HG03342 (cell line): Measurements from ENCODE around the gene C15orf40.

Source experiments
- ATAC-seq: cut with Tn5 transposase; IDR thresholded peaks from one replicate; pipeline ENCODE4 v1.9.1; 2021; ENCODE audit warnings: mild to moderate bottlenecking, moderate library complexity; ENCODE audit not compliant: unreplicated experiment

The C15orf40 gene

DNA sequence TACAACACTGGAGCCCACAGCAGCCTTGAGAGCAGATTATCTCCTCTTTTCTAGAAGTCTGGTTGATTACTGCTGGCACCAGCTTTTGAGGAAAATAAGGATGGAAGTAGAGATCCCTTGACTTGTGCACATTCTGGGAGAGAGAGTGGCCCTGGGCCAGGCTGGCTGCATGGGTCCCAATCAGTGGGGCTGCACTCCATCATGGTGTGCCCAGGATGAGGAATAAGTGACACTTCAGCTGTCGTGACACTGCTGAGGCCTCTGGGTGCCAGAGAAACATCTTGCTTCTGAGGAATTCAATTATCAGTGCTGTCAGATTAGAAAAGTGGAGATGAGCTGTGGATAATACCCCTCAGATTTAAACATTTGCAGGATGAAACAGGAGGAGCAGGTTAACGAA lies 16.4 kb downstream of the C15orf40 start:
- no peak for ATAC-seq

- no peak for ATAC-seq
Measured at GRCh38 chr15:82993144-82993543, 18.3 kb downstream of the C15orf40 start.

DNA sequence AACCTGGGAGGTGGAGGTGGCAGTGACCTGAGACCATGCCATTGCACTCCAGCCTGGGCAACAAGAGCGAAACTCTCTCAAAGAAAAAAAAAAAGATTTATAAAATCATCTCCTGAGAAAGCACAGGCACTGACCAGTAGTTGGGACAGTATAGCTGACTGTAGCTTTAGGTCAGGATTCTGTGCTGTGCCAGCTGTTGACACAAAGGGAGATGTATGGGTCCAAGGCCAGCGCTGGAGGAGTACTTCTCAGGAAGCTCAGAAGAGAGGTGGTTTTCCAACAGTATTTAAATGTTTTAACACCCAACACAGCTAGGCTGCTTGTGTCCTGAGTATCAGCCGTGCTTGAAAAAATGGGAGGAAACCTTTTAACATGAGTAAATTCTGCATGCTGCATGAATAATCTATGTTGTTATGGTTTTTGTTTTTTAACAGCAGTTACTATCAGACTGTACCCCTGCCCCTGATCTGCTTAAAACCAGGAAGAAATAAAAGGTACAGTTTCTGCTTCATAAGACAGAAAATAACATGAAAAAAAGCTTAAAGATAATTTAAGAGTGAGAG lies 18.9 kb downstream of the C15orf40 start:
- ATAC-seq, result no peak

DNA sequence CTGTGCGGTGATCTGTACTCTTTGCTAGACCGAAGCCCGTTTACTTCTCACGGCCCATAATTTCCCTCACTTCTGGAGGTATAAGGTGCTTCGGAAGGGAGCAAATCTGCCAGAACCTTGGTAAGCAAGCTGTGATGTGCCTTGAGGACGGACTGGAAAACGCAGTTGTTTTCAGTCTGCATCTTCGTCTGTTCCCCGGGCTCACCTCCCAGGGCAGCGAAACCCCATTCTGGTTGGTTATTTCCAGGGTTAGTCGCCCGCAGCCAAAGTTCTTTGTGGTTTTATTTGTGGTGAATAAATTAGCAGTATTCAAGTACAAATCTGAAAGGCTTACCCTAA lies 25.0 kb downstream of the C15orf40 start:
- peak; percentile 32 for ATAC-seq

GRCh38 chr15:82985688-82986441 lies 25.6 kb downstream of the C15orf40 start, which contains the start of gene RAMAC:
RAMAC (plus strand) TSS chr15:82986210; CDS start chr15:82989019, 2,809 bp downstream.
- peak; percentile 95 for ATAC-seq

GRCh38 chr15:82980981-82981380 lies 30.5 kb downstream of the C15orf40 start:
- ATAC-seq, result no peak

- ATAC-seq, result no peak
Measured at GRCh38 chr15:82979726-82980125, 31.7 kb downstream of the C15orf40 start.

- ATAC-seq, result no peak
Measured at GRCh38 chr15:82978438-82978837, 33.0 kb downstream of the C15orf40 start.

GRCh38 chr15:82977076-82977475 lies 34.4 kb downstream of the C15orf40 start:
- no peak for ATAC-seq

- no peak for ATAC-seq
Measured at GRCh38 chr15:82972990-82973389, 38.4 kb downstream of the C15orf40 start.

GRCh38 chr15:82971218-82971984 lies 40.0 kb downstream of the C15orf40 start:
- no peak for ATAC-seq

DNA sequence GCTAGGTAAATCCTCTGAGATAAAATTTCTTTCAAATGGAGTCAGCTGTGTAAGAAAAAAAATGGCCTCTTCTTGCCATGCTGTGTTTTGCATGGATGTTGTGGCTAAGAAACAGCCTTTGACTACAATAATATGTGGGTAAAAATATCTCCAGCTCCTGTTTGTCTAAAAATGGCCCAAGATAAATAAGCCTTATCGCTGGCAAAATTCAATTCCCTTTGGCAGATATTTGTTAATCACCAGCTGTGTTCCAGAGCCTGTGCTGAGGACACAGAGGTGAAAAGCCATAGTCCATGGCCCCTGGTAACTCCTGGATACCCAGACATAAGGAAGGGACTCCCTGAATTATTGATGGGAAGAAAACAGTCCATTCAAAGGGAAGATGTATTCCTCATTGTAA lies 40.7 kb downstream of the C15orf40 start:
- ATAC-seq, result no peak

DNA sequence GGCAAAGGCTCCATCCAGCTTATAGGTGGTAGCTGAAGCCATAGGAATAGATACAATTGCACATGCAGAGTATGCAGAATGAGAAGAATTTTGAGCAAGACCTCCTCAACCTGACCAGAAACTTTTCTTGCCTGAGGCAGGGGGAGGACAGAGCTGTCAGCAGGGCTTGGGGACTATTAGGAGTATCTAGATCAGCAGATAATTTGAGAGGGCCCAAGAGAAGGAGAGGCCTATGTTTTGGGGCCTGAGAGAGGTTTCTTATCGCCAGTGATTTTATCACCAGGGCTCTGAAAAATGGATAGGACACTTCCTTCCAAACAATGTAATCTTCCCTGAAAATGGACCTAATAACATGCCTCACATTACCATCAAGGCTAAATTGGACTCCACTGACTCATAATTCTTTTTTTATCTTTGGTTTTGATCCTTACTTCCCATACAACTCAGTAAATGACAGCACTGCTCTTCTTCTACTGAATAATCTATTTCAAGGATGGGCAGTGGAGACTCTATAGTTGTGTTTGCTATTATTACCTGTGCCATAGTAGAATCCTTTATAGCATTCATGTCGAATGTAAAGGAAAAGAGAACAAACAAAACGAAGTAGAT lies 41.3 kb downstream of the C15orf40 start:
- ATAC-seq, result no peak

- no peak for ATAC-seq
Measured at GRCh38 chr15:82969353-82969752, 42.1 kb downstream of the C15orf40 start.

DNA sequence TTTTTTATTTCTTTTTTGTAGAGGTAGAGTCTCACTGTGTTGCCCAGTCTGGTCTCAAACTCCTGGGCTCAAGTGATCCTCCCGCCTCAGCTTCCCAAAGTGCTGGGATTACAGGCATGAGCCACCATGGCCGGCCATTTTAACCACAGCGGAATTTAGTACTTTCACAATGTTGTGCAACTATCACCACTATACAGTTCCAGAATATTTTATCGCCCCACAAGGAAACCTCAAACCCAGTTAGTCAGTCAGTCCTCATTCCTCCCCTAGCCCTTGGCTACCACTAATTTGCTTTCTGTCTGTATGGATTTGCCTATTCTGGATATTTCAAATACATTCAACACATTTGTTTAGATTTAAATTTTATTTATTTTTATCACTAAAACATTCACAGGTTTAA lies 43.4 kb downstream of the C15orf40 start:
- no peak for ATAC-seq

- ATAC-seq, result peak; percentile 76
Measured at GRCh38 chr15:82966671-82967071, 44.8 kb downstream of the C15orf40 start.

- ATAC-seq, result no peak
Measured at GRCh38 chr15:82964890-82965289, 46.5 kb downstream of the C15orf40 start.

DNA sequence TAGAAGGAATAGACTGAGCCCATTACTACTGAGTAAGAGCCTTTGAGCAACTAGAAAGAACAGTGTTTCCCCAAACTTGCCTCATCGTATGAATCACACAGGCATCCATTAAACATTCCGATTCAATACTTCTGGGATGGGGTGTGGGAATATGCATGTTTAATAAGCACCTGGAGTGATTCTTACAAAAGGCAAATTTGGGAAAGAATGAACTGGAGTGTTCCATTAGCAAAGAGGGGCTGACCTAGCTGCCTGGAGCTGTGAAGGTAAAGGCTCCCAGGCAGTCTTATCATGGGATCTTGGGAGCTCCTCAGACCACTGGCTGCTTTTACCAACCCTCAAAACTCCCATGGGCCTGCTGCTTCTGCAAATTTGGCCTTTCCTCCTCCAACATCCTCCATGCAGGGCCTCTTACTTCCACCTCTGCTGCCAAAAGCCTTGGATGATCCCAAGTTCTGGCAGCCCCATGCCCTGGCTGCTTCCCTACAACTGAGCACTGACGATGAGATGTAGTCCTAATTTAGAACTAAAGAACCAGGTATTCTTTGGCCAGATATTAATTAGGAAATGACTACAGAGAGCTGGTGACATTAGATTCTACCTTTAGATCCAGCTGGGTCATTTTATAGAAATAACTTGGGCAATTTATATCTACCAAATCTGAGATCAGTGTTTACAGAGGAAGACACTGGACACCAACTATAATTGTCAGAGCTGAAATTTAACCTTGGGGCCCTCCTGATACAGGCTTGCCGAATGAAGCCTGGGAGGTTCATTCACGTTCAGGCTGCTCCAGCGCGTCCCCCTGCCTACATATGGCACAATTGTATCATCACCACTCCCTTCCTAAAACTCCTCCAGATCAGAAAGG lies 47.7 kb downstream of the C15orf40 start:
- ATAC-seq, result no peak

DNA sequence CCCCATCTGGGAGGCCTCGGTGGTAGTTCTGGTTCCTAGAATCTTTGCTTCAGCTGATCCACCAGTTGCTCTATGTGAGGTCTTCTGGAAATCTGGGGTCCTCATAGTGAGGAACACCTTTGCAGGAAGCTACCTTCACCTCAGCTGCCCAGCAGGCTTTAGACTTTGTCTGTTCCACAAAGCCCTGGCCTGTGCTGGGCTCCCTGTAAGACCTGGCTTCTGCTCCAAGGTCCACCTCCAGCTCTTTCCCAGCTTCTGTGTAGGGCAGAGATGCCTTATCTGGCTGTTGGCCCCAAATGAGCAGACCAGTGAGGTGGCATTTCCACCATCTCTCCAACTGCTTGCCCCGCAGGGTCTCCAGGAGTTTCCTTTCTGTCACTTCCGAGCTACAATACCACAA lies 50.7 kb downstream of the C15orf40 start:
- ATAC-seq, result no peak

GRCh38 chr15:82959423-82959822 lies 52.0 kb downstream of the C15orf40 start:
- ATAC-seq, result no peak

GRCh38 chr15:82958638-82959037 lies 52.8 kb downstream of the C15orf40 start:
- no peak for ATAC-seq
